ENCODE data around the gene REELD1. TPM values are rescaled to one million over a fixed set of nuclear protein-coding genes. Genes with fewer than 3 reads are reported as not detected.

The REELD1 gene
- total and polyA plus RNA-seq, 2 experiments from 2014 or later: not detected

DNA sequence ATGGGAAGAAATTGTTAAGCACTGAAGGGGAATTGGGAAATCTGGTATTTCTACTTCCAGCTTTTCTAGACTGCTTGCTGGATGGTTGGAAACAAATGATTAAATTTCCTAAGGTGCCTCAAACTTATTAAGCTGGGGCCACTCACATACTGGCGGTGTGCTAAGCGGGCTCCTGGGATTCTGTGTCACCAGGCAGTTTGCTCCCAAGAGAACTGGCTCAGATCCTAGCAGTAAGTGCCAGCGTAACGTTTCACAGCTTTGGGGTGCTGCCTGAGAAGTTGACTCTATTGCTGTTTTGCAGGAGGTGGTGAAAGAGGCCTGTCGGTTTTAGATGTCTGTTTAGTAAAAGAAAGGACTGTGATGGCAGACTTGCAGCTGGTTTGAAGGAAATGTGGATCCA is 6.9 kb upstream of the REELD1 start:
- H2AFZ ChIP-seq: no peak overlapping the region
- 52 to 54% methylated on average over 5 of the region's 5 CpGs for WGBS, 2 experiments (ENCODE audit: low coverage in 1 of 2, low lambda C conversion rate in 2 of 2, missing lambda C conversion rate in 2 of 2)

DNA sequence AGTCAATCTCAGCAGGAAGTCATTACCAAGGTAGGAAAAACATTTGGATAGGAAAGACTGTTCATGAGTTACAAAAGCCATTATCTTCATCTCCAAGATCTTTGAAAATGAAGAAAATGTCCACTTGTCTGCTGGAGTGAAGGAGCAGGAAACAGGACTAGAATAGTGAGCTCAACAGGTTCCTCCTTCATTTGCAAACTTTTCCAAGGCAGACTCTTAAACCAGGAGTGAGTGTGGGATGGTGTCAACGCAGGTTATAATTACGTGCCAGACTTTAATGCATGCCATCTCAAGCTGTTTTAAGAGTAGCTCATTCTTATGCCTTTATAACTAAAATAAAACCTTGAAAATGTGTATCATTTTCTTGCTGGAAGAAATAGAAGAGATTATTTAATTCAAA is 3.4 kb upstream of the REELD1 start:
- 3 to 14% methylated on average over 2 of the region's 2 CpGs for WGBS, 2 experiments (ENCODE audit: low coverage in 1 of 2, low lambda C conversion rate in 2 of 2, missing lambda C conversion rate in 2 of 2)
- H3K4me3 ChIP-seq: no peak overlapping the region
- no peaks in the 10 kb centered on the region for H3K36me3 ChIP-seq (ENCODE audit: low read depth)
- H3K27ac ChIP-seq: no peak overlapping the region
- no peaks in the 10 kb centered on the region for H3K9me2 ChIP-seq (ENCODE audit: insufficient read depth)
- no peaks in the 10 kb centered on the region for H3K9me3 ChIP-seq (ENCODE audit: low read depth)
- H3K9ac ChIP-seq: no peak overlapping the region
- no peaks in the 10 kb centered on the region for H3K4me1 ChIP-seq (ENCODE audit: insufficient read depth)
- no peaks in the 10 kb centered on the region for H4K20me1 ChIP-seq (ENCODE audit: insufficient read depth)
- in situ Hi-C loops (cut with MboI): no loop called here
- H2AFZ ChIP-seq: no peak overlapping the region
- no peaks in the 10 kb centered on the region for H3F3A ChIP-seq (ENCODE audit: insufficient read depth)
- TF ChIP-seq EZH2 (IDR thresholded peaks at IDR 0.05; ENCODE audit: insufficient read depth, poor library complexity, severe bottlenecking) (no peak), EZH2phosphoT487 (IDR thresholded peaks at IDR 0.05; ENCODE audit: insufficient read depth, low read depth) (no peak)
- no peak for DNase-seq
- H3K27me3 ChIP-seq (replicated peaks; ENCODE audit: insufficient read depth): no peaks in the 10 kb centered on the region
- no peaks in the 10 kb centered on the region for H3K79me2 ChIP-seq (ENCODE audit: insufficient read depth)
- H3K4me2 ChIP-seq (ENCODE audit: unreplicated experiment): no peak overlapping the region

More for the DNA sequence above, 6.9 kb upstream of the REELD1 start:
- no peaks in the 10 kb centered on the region for H3K79me2 ChIP-seq (ENCODE audit: insufficient read depth)
- no peak overlapping the region for H3K9ac ChIP-seq
- DNase-seq: no peak
- no peak overlapping the region for H3K4me2 ChIP-seq (ENCODE audit: unreplicated experiment)
- in situ Hi-C loops (cut with MboI): no loop called here
- TF ChIP-seq EZH2 (IDR thresholded peaks at IDR 0.05; ENCODE audit: insufficient read depth, poor library complexity, severe bottlenecking) (no peak), EZH2phosphoT487 (IDR thresholded peaks at IDR 0.05; ENCODE audit: insufficient read depth, low read depth) (no peak)
- H3K27me3 ChIP-seq (replicated peaks; ENCODE audit: insufficient read depth): no peaks in the 10 kb centered on the region
- no peaks in the 10 kb centered on the region for H3F3A ChIP-seq (ENCODE audit: insufficient read depth)
- no peak overlapping the region for H3K4me3 ChIP-seq
- no peaks in the 10 kb centered on the region for H3K9me3 ChIP-seq (ENCODE audit: low read depth)
- H3K4me1 ChIP-seq (ENCODE audit: insufficient read depth): no peaks in the 10 kb centered on the region
- H4K20me1 ChIP-seq (ENCODE audit: insufficient read depth): no peaks in the 10 kb centered on the region
- H3K36me3 ChIP-seq (ENCODE audit: low read depth): no peaks in the 10 kb centered on the region
- 0 out of 2 replicates have a peak, but pooled peaks cover 4% of the 10 kb centered on the region for H3K9me2 ChIP-seq (ENCODE audit: insufficient read depth)
- H3K27ac ChIP-seq: no peak overlapping the region

DNA sequence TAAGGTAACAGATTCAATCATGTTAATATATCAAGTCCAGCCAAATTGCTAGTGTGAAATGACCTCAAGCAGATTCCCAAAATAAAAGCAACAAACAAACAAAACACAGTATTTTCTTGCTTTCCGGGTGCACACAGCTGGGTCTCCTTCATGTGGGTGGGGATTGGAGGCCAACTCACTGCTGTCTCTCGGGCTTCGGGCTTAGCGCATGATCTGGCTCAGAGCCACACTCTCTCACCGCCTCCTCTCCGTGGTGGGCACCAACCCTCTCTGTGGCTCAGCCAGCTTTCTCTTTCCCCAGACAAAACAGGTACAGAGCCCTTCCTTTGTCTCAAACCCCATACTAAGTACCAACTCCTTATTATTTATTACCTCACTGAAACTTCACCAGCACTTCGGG is 2.9 kb upstream of the REELD1 start:
- Histone ChIP-seq H2AFZ (peak overlapping the region; percentile 21; the same call in 1 of the 2 replicates), H3K79me2 (ENCODE audit: insufficient read depth) (no peaks in the 10 kb centered on the region), H3K27ac (no peak overlapping the region), H3K4me3 (no peak overlapping the region), H3K4me1 (ENCODE audit: insufficient read depth) (no peaks in the 10 kb centered on the region), H3K27me3 (replicated peaks; ENCODE audit: insufficient read depth) (no peaks in the 10 kb centered on the region), H3K9me2 (ENCODE audit: insufficient read depth) (no peaks in the 10 kb centered on the region), H3F3A (ENCODE audit: insufficient read depth) (no peaks in the 10 kb centered on the region), H3K9ac (no peak overlapping the region), H3K4me2 (ENCODE audit: unreplicated experiment) (no peak overlapping the region), H3K9me3 (ENCODE audit: low read depth) (no peaks in the 10 kb centered on the region), H4K20me1 (ENCODE audit: insufficient read depth) (no peaks in the 10 kb centered on the region), H3K36me3 (ENCODE audit: low read depth) (no peaks in the 10 kb centered on the region)
- peak; percentile 14 for DNase-seq
- TF ChIP-seq EZH2 (IDR thresholded peaks at IDR 0.05; ENCODE audit: insufficient read depth, poor library complexity, severe bottlenecking): no peak
- TF ChIP-seq EZH2phosphoT487 (IDR thresholded peaks at IDR 0.05; ENCODE audit: insufficient read depth, low read depth): no peak
- in situ Hi-C loops (cut with MboI): no loop called here
- WGBS, 2 experiments (ENCODE audit: low coverage in 1 of 2, low lambda C conversion rate in 2 of 2, missing lambda C conversion rate in 2 of 2): 19 to 20% methylated on average over 7 of the region's 7 CpGs

DNA sequence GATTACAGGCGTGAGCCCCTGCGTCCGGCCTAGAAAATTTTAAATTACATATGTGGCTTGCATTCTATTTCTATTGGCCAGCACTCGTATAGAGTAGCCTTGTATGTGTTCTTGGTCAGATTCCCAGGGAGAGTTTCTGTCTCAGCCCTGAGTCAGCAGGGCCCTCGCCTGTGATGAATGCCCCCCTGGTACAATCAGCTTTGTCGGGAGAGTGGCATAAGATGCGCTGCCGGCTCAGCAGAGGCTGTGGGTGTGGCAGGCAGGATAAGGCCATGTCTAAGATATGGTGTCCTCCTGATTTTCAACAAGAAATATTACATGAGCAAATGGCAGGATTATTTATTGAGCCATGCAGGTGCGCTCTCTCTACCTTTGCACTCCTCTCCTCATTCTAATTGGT is 1.6 kb upstream of the REELD1 start:
- TF ChIP-seq EZH2phosphoT487 (IDR thresholded peaks at IDR 0.05; ENCODE audit: insufficient read depth, low read depth) (no peak), EZH2 (IDR thresholded peaks at IDR 0.05; ENCODE audit: insufficient read depth, poor library complexity, severe bottlenecking) (no peak)
- Histone ChIP-seq H3K27ac (no peak overlapping the region), H3K9ac (no peak overlapping the region), H3K9me3 (ENCODE audit: low read depth) (no peaks in the 10 kb centered on the region), H3F3A (ENCODE audit: insufficient read depth) (no peaks in the 10 kb centered on the region), H3K4me2 (ENCODE audit: unreplicated experiment) (no peak overlapping the region), H3K4me3 (no peak overlapping the region), H3K36me3 (ENCODE audit: low read depth) (no peaks in the 10 kb centered on the region), H3K27me3 (replicated peaks; ENCODE audit: insufficient read depth) (no peaks in the 10 kb centered on the region), H3K79me2 (ENCODE audit: insufficient read depth) (no peaks in the 10 kb centered on the region), H3K4me1 (ENCODE audit: insufficient read depth) (no peaks in the 10 kb centered on the region), H2AFZ (no peak overlapping the region), H3K9me2 (ENCODE audit: insufficient read depth) (no peaks in the 10 kb centered on the region), H4K20me1 (ENCODE audit: insufficient read depth) (no peaks in the 10 kb centered on the region)
- DNase-seq: peak; percentile 4
- in situ Hi-C loops (cut with MboI): no loop called here
- WGBS, 2 experiments (ENCODE audit: low coverage in 1 of 2, low lambda C conversion rate in 2 of 2, missing lambda C conversion rate in 2 of 2): 81 to 82% methylated on average over 9 of the region's 9 CpGs

DNA sequence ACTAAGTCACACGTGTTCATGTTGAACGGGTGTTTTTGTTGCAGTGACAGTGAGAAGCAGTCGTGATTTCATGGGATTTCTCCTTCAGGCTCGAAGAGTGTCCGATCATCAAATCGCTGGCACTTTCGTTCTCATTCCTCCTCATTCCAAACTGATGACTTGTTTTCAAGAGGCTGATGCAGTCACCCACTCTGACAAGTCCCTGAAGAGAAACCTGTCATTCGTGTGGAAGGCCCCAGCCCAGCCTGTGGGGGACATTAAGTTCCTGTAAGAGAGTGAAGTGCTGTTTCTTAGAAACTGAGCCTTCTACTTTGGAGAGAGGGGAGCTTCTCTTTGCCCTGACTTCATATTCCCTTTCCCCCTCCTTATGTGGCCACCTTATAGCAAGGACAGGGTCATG is 8.0 kb downstream of the REELD1 start:
- H4K20me1 ChIP-seq (ENCODE audit: insufficient read depth): no peaks in the 10 kb centered on the region
- no peak overlapping the region for H2AFZ ChIP-seq
- H3F3A ChIP-seq (ENCODE audit: insufficient read depth): no peaks in the 10 kb centered on the region
- no peaks in the 10 kb centered on the region for H3K9me2 ChIP-seq (ENCODE audit: insufficient read depth)
- no peak overlapping the region for H3K27ac ChIP-seq
- no peaks in the 10 kb centered on the region for H3K79me2 ChIP-seq (ENCODE audit: insufficient read depth)
- H3K36me3 ChIP-seq (ENCODE audit: low read depth): no peaks in the 10 kb centered on the region
- WGBS, 2 experiments (ENCODE audit: low coverage in 1 of 2, low lambda C conversion rate in 2 of 2, missing lambda C conversion rate in 2 of 2): 70 to 73% methylated on average over 8 of the region's 8 CpGs
- no peaks in the 10 kb centered on the region for H3K9me3 ChIP-seq (ENCODE audit: low read depth)
- in situ Hi-C loops (cut with MboI): no loop called here
- no peak overlapping the region for H3K4me3 ChIP-seq
- peak; percentile 39 for DNase-seq
- no peak overlapping the region for H3K4me2 ChIP-seq (ENCODE audit: unreplicated experiment)
- TF ChIP-seq EZH2 (IDR thresholded peaks at IDR 0.05; ENCODE audit: insufficient read depth, poor library complexity, severe bottlenecking) (no peak), EZH2phosphoT487 (IDR thresholded peaks at IDR 0.05; ENCODE audit: insufficient read depth, low read depth) (no peak)
- no peak overlapping the region for H3K9ac ChIP-seq
- no peaks in the 10 kb centered on the region for H3K4me1 ChIP-seq (ENCODE audit: insufficient read depth)
- no peaks in the 10 kb centered on the region for H3K27me3 ChIP-seq (replicated peaks; ENCODE audit: insufficient read depth)

Data from GM23248 (cell line).